ENCODE measurements around the gene ORC1.

ORC1 gene

DNA sequence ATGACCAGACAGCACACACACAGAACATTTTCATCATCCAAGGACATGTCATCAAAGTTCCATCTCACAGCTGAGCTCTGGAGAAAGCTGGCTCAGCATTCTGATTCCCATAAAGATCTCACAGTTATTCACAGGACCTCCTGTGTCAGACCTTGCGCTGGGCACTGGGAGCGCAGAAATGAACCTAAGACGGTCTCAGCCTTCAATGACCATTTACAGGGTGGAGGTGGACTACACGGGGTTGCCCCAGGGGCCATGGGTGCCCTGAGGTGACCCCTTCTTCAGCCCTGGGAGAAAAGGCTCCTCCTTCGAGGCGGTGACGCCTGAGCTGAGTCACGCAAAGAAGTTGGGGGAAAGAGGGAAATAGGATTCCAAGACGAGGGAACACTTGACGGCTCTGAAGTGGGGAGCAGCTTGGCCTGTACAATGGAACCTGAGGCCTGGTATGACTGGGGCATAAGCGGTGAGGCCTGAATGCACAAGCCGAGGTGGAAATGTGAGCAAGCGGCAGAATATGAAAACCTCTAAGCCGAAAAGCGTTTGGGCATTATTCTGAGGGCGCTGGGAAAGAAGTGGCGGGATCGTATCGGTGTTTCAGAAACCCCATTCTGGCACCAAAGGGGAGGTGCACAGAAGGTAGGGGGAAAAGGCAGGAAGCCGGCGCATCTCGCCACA is 39.0 kb downstream of the ORC1 start:
- Histone ChIP-seq H3F3A (ENCODE audit: insufficient read depth, low read length) (peaks cover 10% of the 10 kb centered on the region), H3K27me3 (replicated peaks; ENCODE audit: insufficient read depth, low read length) (no peaks in the 10 kb centered on the region), H4K20me1 (ENCODE audit: insufficient read depth, low read length) (no peaks in the 10 kb centered on the region), H3K9me3 (replicated peaks; ENCODE audit: insufficient read depth, low read length) (no peaks in the 10 kb centered on the region), H2AFZ (ENCODE audit: low read length) (peak overlapping the region; percentile 82), H3K36me3 (replicated peaks; ENCODE audit: insufficient read depth, low read length) (no peaks in the 10 kb centered on the region), H3K4me1 (ENCODE audit: low read length) (peaks cover 8% of the 10 kb centered on the region), H3K9me2 (replicated peaks; ENCODE audit: insufficient read depth, low read length) (no peaks in the 10 kb centered on the region), H3K9ac (ENCODE audit: low read length) (peak overlapping the region; percentile 94), H3K79me2 (ENCODE audit: low read length) (peaks cover 41% of the 10 kb centered on the region), H3K27ac (ENCODE audit: low read length) (peak overlapping the region; percentile 77; the same call in 1 of the 2 replicates), H3K4me2 (ENCODE audit: low read depth, low read length) (peak overlapping the region; percentile 79), H3K4me3 (ENCODE audit: low read length) (peak overlapping the region; percentile 94)
- TF ChIP-seq EZH2 (optimal IDR thresholded peaks at IDR 0.05; ENCODE audit: low read depth, low read length) (no peak), EZH2phosphoT487 (IDR thresholded peaks at IDR 0.05; ENCODE audit: low read length) (no peak)
- TF ChIP-seq, protein P1, sequence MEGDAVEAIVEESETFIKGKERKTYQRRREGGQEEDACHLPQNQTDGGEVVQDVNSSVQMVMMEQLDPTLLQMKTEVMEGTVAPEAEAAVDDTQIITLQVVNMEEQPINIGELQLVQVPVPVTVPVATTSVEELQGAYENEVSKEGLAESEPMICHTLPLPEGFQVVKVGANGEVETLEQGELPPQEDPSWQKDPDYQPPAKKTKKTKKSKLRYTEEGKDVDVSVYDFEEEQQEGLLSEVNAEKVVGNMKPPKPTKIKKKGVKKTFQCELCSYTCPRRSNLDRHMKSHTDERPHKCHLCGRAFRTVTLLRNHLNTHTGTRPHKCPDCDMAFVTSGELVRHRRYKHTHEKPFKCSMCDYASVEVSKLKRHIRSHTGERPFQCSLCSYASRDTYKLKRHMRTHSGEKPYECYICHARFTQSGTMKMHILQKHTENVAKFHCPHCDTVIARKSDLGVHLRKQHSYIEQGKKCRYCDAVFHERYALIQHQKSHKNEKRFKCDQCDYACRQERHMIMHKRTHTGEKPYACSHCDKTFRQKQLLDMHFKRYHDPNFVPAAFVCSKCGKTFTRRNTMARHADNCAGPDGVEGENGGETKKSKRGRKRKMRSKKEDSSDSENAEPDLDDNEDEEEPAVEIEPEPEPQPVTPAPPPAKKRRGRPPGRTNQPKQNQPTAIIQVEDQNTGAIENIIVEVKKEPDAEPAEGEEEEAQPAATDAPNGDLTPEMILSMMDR (IDR thresholded peaks at IDR 0.05; ENCODE audit: low read length): no peak
- DNase-seq: peak; percentile 32

DNA sequence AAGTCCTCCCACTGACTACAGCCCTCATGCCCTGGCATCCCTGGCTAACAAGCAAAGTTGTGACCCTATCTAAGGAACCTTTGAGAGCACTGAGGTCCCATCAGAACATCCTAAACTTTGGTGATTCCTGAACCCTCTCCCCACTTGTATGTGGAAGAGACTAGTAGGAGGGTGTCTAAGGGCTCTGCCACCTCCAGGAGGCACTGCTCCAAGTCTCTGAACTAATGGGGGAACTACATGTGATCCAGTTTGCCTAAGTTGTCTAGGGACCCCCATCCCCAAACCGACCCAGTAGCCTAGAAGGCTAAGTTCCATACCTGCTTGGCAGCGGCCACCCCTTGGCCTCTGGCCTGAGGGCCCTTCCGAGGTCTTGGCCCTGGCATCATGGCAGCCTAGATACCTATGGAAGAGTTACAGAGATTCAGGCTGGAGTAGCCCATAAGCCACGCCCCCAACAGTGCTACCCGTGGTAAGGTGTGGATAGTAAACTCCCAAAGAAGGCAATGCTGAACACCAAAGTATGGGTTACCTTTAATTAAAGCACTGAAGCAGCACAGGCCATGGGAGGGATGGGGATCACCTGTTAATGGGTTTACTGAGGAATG is 39.9 kb downstream of the ORC1 start:
- Histone ChIP-seq H3K9ac (ENCODE audit: low read length) (peak overlapping the region; percentile 94; the same call in 1 of the 2 replicates), H3F3A (ENCODE audit: insufficient read depth, low read length) (peaks cover 10% of the 10 kb centered on the region), H3K9me3 (replicated peaks; ENCODE audit: insufficient read depth, low read length) (no peaks in the 10 kb centered on the region), H2AFZ (ENCODE audit: low read length) (no peak overlapping the region), H3K79me2 (ENCODE audit: low read length) (peaks cover 41% of the 10 kb centered on the region), H3K27me3 (replicated peaks; ENCODE audit: insufficient read depth, low read length) (no peaks in the 10 kb centered on the region), H3K36me3 (replicated peaks; ENCODE audit: insufficient read depth, low read length) (no peaks in the 10 kb centered on the region), H3K4me3 (ENCODE audit: low read length) (peak overlapping the region; percentile 94; the same call in 1 of the 2 replicates), H3K27ac (ENCODE audit: low read length) (no peak overlapping the region), H3K9me2 (replicated peaks; ENCODE audit: insufficient read depth, low read length) (no peaks in the 10 kb centered on the region), H4K20me1 (ENCODE audit: insufficient read depth, low read length) (no peaks in the 10 kb centered on the region), H3K4me2 (ENCODE audit: low read depth, low read length) (peak overlapping the region; percentile 79), H3K4me1 (ENCODE audit: low read length) (peaks cover 8% of the 10 kb centered on the region)
- TF ChIP-seq, protein P1 (IDR thresholded peaks at IDR 0.05; ENCODE audit: low read length): 0 out of 2 replicates have a peak, but pooled peaks have one; percentile 3
- no peak for TF ChIP-seq EZH2phosphoT487 (IDR thresholded peaks at IDR 0.05; ENCODE audit: low read length)
- no peak for DNase-seq

DNA sequence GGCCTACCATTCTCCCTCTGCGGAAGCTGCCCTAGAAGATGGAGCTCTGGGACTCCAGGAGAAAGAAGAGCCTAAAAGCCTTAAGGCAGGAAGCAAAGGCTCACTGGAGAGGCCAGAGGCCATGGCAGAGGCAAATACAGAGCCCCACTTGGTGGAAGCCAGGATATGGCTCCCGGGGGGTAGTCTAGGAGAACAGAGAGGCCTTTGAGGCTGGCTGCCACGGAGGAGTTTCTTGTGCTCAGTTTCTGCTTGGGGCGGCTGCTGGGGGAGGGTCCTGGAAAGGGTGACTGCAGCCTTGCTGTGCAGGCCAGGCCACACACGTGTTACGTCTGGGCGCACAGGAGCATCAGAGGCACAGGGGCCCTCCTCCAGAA is 43.6 kb downstream of the ORC1 start:
- Histone ChIP-seq H3K9ac (ENCODE audit: low read length) (no peak overlapping the region), H3K4me1 (ENCODE audit: low read length) (peaks cover 8% of the 10 kb centered on the region), H3K4me3 (ENCODE audit: low read length) (no peak overlapping the region), H3K27ac (ENCODE audit: low read length) (no peak overlapping the region), H3K27me3 (replicated peaks; ENCODE audit: insufficient read depth, low read length) (no peaks in the 10 kb centered on the region), H2AFZ (ENCODE audit: low read length) (no peak overlapping the region), H3K9me3 (replicated peaks; ENCODE audit: insufficient read depth, low read length) (no peaks in the 10 kb centered on the region), H4K20me1 (ENCODE audit: insufficient read depth, low read length) (no peaks in the 10 kb centered on the region), H3K79me2 (ENCODE audit: low read length) (peaks cover 38% of the 10 kb centered on the region), H3K36me3 (replicated peaks; ENCODE audit: insufficient read depth, low read length) (no peaks in the 10 kb centered on the region; the same call in none of the 2 replicates), H3F3A (ENCODE audit: insufficient read depth, low read length) (peaks cover under 1% of the 10 kb centered on the region; the same call in 1 of the 2 replicates), H3K4me2 (ENCODE audit: low read depth, low read length) (no peak overlapping the region), H3K9me2 (replicated peaks; ENCODE audit: insufficient read depth, low read length) (no peaks in the 10 kb centered on the region)
- TF ChIP-seq, protein P1 (IDR thresholded peaks at IDR 0.05; ENCODE audit: low read length): no peak
- TF ChIP-seq EZH2phosphoT487 (IDR thresholded peaks at IDR 0.05; ENCODE audit: low read length) (no peak), EZH2 (optimal IDR thresholded peaks at IDR 0.05; ENCODE audit: low read depth, low read length) (no peak)
- DNase-seq: no peak

Data from MM.1S (cell line).